Central memory CD8-positive, alpha-beta T cell (primary cell): ENCODE measurements around the gene PSKH1.

Experiments used
- ATAC-seq: fragments of 150-1000 bp; cut with Tn5 transposase; replicated peaks from 2 replicates; pipeline ENCODE4 v1.10.0; 2022; ENCODE audit warnings: mild to moderate bottlenecking, moderate FRiP score, moderate number of reproducible peaks; ENCODE audit not compliant: poor library complexity, severe bottlenecking; ENCODE audit errors: extremely low read depth
- DNase-seq, 2 donors: peaks; one replicate each; pipeline ENCODE4 v3.0.0; 2021; ENCODE audit warnings: low spot score in 2 of 2
- H3K27ac Mint-ChIP-seq: one replicate; pipeline ENCODE4 v1.8.0; 2022; ENCODE audit warnings: low read depth, mild to moderate bottlenecking, moderate library complexity, mixed read lengths
- H3K27me3 Mint-ChIP-seq: one replicate; pipeline ENCODE4 v1.8.0; 2022; ENCODE audit warnings: mixed read lengths
- H3K36me3 Mint-ChIP-seq: one replicate; pipeline ENCODE4 v1.8.0; 2022; ENCODE audit warnings: mild to moderate bottlenecking, moderate library complexity, mixed read lengths; ENCODE audit not compliant: insufficient read depth
- H3K4me1 Mint-ChIP-seq: one replicate; pipeline ENCODE4 v1.8.0; 2022; ENCODE audit warnings: mixed read lengths
- H3K4me3 Mint-ChIP-seq: one replicate; pipeline ENCODE4 v1.8.0; 2022; ENCODE audit warnings: mild to moderate bottlenecking, moderate library complexity, mixed read lengths
- H3K9me3 Mint-ChIP-seq: one replicate; pipeline ENCODE4 v1.8.0; 2022; ENCODE audit warnings: mixed read lengths

The PSKH1 gene

DNA sequence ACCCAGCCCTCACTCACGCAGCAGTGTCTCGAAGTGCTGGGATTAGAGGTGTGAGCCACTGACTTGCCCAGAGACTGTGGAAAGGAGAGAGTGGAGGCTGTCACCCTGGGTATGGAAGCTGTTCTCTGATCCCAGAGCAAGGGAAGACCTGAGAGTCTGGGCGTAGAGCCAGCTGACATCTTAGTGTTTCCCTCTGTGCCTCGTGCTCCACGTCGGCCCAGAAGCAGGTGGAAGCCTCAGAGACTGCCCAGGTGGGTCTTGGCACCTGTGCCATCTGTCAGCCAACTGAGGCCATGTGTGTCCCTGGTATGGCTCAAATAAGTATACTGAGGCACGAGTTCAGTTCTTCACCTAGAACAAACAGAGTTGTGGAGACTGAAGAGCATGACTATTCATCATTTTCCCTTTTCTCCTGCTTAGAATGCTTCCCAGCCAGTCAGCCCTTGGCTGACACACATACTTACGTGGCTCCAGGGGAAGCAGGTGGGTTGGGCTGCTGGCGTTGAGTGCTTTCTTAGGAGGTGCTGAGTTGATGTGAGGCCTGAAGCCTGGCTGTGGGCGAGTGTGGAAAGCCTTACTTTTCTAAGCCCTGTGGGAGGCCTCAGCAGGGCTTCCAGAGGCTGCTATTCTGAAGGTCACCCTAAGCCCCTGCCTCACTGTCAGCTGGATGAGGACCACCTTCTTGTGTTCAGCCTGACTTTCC, 30.5 kb downstream of the PSKH1 start:
- Mint-ChIP-seq H3K4me1 (no peaks in the 10 kb centered on the region), H3K4me3 (no peak overlapping the region), H3K9me3 (no peaks in the 10 kb centered on the region), H3K27me3 (no peaks in the 10 kb centered on the region), H3K27ac (no peak overlapping the region), H3K36me3 (peaks cover 8% of the 10 kb centered on the region)
- no peak for DNase-seq
- ATAC-seq: no peak

DNA sequence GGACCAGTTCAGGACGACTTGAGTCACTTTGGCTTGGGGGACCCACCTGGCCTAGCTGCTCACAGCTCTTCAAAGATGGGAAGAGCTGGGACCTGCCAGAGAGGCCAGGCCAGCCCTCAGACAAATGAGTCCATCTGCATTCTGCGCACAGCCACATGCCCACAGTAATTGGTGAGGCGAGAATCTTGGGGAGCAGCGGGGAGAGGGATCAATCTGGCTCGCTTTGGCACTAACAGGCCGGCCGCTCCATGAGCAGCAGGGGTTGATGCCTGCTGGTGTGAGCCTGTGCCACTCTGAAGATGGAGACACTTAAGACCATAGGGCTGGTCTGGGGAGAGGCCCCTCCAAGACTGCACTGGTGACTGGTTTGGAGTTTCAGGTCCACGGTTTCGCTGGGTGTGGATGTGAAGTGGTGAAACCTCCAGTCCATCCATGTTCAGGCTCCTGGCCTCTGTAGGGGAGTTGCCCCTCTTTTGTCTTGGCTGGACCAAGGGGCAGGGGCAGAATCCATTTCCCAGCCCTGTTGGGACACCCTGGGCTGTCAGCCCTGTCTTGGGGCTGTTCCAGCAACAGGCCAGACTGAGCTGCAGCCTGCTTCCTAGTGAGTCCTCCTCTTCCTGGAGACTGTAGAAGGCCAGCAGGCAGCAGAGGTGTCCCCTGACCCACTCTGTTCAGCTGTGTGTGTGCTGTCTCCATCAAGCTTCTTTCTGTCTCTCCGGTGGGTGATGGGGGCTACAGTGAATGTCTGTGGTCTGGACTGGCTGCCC, 31.3 kb downstream of the PSKH1 start:
- H3K9me3 Mint-ChIP-seq: no peaks in the 10 kb centered on the region
- no peaks in the 10 kb centered on the region for H3K27me3 Mint-ChIP-seq
- H3K36me3 Mint-ChIP-seq: peaks cover 8% of the 10 kb centered on the region
- DNase-seq (no peak), ATAC-seq (no peak)
- no peak overlapping the region for H3K4me3 Mint-ChIP-seq
- no peak overlapping the region for H3K27ac Mint-ChIP-seq
- no peaks in the 10 kb centered on the region for H3K4me1 Mint-ChIP-seq

DNA sequence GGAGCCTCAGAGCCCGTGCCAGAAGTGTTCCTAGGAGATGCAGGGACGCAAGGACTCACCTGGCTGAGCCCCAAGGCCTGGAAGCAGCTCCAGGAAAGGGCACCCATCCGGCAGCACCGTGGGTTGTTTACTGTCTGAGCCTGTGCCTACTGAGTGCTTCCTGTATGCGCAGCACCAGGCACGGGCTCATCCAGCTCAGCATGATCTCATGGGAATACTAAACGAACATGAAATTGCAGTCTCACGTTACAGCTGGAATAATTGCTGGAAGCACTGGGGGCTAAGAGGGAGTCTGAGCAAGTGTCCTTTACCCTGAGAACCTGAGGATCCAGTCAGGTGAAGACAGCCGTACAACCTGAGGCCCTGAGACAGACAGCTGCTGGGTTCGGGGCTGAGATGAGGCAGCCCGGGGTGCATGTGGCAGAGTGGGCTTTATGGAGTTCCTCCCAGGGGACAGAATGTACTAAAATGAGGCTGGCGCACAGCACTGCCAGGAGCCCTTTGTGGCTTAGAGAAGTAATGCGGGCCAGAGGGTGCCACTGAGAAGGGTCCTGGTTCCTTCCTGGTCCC, 33.2 kb downstream of the PSKH1 start:
- no peak for DNase-seq
- no peak overlapping the region for H3K4me3 Mint-ChIP-seq
- H3K27ac Mint-ChIP-seq: peak overlapping the region; percentile 67
- H3K4me1 Mint-ChIP-seq: no peaks in the 10 kb centered on the region
- no peaks in the 10 kb centered on the region for H3K27me3 Mint-ChIP-seq
- H3K36me3 Mint-ChIP-seq: peaks cover 13% of the 10 kb centered on the region
- no peaks in the 10 kb centered on the region for H3K9me3 Mint-ChIP-seq
- no peak for ATAC-seq

DNA sequence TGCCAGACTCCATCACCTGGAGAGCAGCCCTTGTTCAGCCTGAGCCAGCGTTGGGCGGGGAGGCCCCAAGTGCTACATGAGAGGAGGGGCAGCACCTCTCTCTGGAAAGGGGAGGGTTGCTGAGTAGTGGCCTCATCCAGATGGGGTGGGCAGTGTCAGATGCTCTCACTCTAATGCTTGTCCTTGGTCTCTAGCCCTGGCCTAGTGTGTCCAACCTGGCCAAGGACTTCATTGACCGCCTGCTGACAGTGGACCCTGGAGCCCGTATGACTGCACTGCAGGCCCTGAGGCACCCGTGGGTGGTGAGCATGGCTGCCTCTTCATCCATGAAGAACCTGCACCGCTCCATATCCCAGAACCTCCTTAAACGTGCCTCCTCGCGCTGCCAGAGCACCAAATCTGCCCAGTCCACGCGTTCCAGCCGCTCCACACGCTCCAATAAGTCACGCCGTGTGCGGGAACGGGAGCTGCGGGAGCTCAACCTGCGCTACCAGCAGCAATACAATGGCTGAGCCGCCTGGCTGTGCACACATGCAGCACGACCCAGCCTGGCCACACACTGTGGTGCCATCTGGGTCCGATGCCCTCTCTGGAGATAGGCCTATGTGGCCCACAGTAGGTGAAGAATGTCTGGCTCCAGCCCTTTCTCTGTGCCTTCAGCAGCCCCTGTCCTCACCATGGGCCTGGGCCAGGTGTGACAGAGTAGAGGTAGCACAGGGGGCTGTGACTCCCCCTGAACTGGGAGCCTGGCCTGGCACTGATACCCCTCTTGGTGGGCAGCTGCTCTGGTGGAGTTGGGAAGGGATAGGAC, 34.3 kb downstream of the PSKH1 start:
- Mint-ChIP-seq H3K36me3 (peaks cover 16% of the 10 kb centered on the region), H3K27ac (no peak overlapping the region), H3K4me3 (no peak overlapping the region), H3K9me3 (no peaks in the 10 kb centered on the region), H3K4me1 (no peaks in the 10 kb centered on the region), H3K27me3 (no peaks in the 10 kb centered on the region)
- ATAC-seq (no peak), DNase-seq (no peak)

DNA sequence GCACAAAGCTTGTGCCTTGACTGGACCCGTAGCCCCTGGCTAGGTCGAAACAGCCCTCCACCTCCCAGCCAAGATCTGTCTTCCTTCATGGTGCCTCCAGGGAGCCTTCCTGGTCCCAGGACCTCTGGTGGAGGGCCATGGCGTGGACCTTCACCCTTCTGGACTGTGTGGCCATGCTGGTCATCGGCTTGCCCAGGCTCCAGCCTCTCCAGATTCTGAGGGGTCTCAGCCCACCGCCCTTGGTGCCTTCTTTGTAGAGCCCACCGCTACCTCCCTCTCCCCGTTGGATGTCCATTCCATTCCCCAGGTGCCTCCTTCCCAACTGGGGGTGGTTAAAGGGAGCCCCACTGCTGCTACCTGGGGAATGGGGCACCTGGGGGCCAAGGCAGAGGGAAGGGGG, 35.1 kb downstream of the PSKH1 start:
- Mint-ChIP-seq H3K4me3 (no peak overlapping the region), H3K27ac (no peak overlapping the region), H3K9me3 (no peaks in the 10 kb centered on the region), H3K27me3 (no peaks in the 10 kb centered on the region), H3K36me3 (peaks cover 23% of the 10 kb centered on the region), H3K4me1 (no peaks in the 10 kb centered on the region)
- ATAC-seq (no peak), DNase-seq (no peak)

DNA sequence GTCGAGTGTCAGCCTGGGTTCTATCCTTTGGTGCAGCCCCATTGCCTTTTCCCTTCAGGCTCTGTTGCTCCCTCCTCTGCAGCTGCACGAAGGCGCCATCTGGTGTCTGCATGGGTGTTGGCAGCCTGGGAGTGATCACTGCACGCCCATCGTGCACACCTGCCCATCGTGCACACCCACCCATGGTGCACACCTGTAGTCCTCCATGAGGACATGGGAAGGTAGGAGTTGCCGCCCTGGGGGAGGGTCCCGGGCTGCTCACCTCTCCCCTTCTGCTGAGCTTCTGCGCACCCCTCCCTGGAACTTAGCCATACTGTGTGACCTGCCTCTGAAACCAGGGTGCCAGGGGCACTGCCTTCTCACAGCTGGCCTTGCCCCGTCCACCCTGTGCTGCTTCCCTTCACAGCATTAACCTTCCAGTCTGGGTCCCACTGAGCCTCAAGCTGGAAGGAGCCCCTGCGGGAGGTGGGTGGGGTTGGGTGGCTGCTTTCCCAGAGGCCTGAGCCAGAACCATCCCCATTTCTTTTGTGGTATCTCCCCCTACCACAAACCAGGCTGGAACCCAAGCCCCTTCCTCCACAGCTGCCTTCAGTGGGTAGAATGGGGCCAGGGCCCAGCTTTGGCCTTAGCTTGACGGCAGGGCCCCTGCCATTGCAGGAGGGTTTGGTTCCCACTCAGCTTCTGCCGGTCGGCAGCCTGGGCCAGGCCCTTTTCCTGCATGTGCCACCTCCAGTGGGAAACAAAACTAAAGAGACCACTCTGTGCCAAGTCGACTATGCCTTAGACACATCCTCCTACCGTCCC, 35.7 kb downstream of the PSKH1 start:
- Mint-ChIP-seq H3K27ac (no peak overlapping the region), H3K36me3 (peaks cover 28% of the 10 kb centered on the region)
- DNase-seq: peak; percentile 53 to 55

DNA sequence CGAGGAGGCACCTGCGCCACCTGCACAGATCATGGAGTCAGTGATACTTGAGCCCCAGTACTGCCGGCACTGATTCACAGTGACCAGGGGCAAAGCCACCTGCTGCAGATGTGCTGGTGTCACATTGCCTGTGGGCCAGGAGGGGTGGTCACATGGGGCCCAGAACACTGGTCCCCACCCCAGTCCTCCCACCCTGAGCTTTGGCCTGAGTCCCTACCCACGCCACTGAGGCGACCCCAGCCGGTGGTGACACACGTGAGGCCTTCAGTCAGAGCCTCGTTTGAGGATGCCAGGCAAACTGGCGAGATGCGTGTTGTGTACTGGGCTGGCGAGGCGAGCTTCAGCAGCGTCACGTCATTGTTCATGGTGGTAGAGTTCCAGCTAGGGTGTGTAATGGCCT, 37.1 kb downstream of the PSKH1 start:
- DNase-seq (no peak), ATAC-seq (no peak)
- Mint-ChIP-seq H3K27ac (no peak overlapping the region), H3K27me3 (no peaks in the 10 kb centered on the region), H3K36me3 (peaks cover 35% of the 10 kb centered on the region), H3K4me1 (peaks cover 13% of the 10 kb centered on the region), H3K9me3 (no peaks in the 10 kb centered on the region), H3K4me3 (no peak overlapping the region)

More for the DNA sequence above, 35.7 kb downstream of the PSKH1 start:
- ATAC-seq: peak; percentile 86
- Mint-ChIP-seq H3K27me3 (no peaks in the 10 kb centered on the region), H3K4me3 (no peak overlapping the region), H3K9me3 (no peaks in the 10 kb centered on the region), H3K4me1 (peaks cover 2% of the 10 kb centered on the region)

DNA sequence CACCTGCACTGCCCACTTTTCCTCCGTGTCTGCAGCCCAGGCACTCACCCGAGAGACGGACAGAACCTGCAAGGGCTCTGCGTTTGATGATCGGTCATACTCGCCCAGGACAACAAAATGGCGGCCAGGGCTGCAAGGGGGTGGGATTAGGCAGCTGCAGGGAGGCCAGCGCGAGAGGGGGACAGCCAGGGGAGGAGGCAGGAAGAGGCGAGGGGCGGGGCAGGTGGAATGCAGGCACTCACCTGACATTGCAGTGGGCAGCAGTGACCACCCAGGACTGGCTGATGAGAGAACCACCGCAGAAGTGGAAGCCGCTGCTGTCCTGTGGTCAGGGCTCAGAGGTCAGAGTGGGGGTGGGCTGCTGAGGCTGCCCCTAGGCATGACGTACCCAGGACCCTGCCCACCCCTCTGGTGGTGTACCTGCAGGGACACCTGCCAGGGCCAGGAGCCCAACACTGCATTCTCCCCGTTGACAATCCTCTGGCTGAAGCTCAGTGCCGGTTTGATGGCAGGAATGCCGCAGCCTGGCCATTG, 37.7 kb downstream of the PSKH1 start:
- peaks cover 18% of the 10 kb centered on the region for H3K4me1 Mint-ChIP-seq
- H3K36me3 Mint-ChIP-seq: peaks cover 40% of the 10 kb centered on the region
- H3K9me3 Mint-ChIP-seq: no peaks in the 10 kb centered on the region
- no peak overlapping the region for H3K4me3 Mint-ChIP-seq
- ATAC-seq (no peak), DNase-seq (no peak)
- H3K27me3 Mint-ChIP-seq: no peaks in the 10 kb centered on the region
- no peak overlapping the region for H3K27ac Mint-ChIP-seq

DNA sequence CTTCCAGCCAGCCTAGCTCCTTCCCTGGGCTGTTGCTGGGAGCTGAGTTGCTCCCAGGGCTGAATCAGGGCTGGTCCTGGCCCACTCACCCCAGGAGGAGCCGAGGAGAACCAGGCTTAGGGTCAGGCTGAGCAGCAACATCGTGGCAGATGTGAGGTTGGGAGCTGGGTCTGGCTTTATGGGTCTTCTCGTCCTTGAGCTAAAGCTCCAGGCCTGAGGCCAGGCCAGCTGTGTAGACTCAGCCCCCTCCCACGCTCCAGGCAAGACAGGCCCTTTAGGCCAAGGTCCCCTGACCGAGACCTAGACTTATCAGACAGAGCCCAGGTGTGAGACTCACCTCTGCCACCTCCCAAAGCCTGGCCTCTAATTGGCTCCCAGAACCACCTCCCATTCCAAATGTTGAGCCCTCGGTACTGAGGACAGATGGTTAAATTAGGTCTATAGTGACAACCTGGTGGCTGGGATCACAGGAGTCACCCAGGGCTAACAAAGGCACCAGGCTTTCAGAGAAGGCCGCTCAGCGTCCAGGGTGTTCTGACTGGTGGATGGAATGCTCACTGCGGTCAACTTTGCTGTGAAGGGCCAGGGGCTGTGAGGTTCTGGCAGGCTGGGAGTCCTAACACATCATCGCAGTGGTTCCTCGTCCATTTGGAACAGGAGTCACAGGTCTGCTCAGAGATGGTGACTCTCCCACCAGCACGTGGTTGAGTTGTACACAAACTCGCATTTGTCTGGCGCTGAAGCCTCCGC, 38.8 kb downstream of the PSKH1 start, which contains the start of gene CTRL:
Gene CTRL (minus strand): TSS at position 151 of the 750 bp plus-strand sequence. CDS start 10 bp downstream, at position 141.
- Mint-ChIP-seq H3K4me1 (peaks cover 23% of the 10 kb centered on the region), H3K4me3 (no peak within 1 kb of the TSS), H3K9me3 (no peaks in the 10 kb centered on the region), H3K36me3 (peaks cover 46% of the 10 kb centered on the region), H3K27me3 (no peaks in the 10 kb centered on the region), H3K27ac (peak within 1 kb of the TSS; percentile 61)
- ATAC-seq: no peak
- DNase-seq: no peak

DNA sequence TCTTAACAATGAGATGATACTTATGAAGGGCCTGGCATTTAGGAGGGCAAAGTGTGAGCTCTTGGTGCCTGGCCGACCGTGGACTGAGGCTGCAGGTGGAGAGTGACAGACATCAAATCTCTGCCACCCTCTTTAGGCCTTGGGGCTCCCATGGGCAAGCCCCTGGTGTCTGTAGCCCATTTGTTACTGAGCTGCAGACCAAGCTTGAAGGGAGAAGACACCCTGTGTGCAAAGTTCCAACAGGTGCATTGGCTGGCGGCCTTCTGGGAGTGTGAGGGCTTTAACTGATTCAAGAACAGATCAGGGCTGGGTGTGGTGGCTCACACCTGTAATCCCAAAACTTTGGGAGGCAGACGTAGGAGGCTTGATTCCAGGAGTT, 39.4 kb downstream of the PSKH1 start:
- H3K27me3 Mint-ChIP-seq: no peaks in the 10 kb centered on the region
- DNase-seq: no peak
- H3K36me3 Mint-ChIP-seq: peaks cover 46% of the 10 kb centered on the region
- no peak overlapping the region for H3K27ac Mint-ChIP-seq
- H3K4me3 Mint-ChIP-seq: no peak overlapping the region
- ATAC-seq: no peak
- no peaks in the 10 kb centered on the region for H3K9me3 Mint-ChIP-seq
- H3K4me1 Mint-ChIP-seq: peaks cover 29% of the 10 kb centered on the region

DNA sequence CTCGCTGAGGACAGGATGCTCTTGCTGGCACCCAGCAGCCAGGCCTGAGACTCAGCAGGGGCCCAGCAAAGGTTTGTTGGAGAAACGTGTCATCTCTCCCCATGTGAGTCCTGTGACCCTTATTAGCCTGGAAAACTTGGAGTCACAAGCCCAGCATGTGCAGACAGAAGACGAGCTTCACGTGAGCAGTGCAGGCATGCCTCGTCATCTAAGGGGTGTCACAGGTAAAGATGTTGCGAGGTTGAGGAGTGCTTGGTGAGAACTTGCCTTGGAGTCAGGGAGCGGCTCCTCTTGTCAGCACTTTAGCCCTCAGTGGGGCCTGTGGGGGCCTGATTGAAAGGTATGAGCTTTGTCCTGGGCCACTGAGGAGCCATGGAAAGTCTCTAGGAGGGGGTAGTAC, 40.8 kb downstream of the PSKH1 start:
- no peak for DNase-seq
- H3K9me3 Mint-ChIP-seq: no peaks in the 10 kb centered on the region
- no peaks in the 10 kb centered on the region for H3K27me3 Mint-ChIP-seq
- H3K4me1 Mint-ChIP-seq: peaks cover 30% of the 10 kb centered on the region
- H3K4me3 Mint-ChIP-seq: peak overlapping the region; percentile 37
- ATAC-seq: no peak
- H3K27ac Mint-ChIP-seq: peak overlapping the region; percentile 14
- peaks cover 42% of the 10 kb centered on the region for H3K36me3 Mint-ChIP-seq
